Neural progenitor cell (in vitro differentiated cells): Measurements from ENCODE around the gene FALEC.

Experiments
- EZH2phosphoT487 ChIP-seq: fragments of 200-600 bp; sonication (generic); IDR thresholded peaks from 2 replicates; pipeline ENCODE4 v1.6.1; 2017; ENCODE audit warnings: antibody characterized with exemption
- TF ChIP-seq, protein P1 (sequence below): fragments of 200-600 bp; sonication (generic); IDR thresholded peaks from 2 replicates; pipeline ENCODE4 v1.5.1; 2017; ENCODE audit warnings: antibody characterized with exemption, mild to moderate bottlenecking

DNA sequence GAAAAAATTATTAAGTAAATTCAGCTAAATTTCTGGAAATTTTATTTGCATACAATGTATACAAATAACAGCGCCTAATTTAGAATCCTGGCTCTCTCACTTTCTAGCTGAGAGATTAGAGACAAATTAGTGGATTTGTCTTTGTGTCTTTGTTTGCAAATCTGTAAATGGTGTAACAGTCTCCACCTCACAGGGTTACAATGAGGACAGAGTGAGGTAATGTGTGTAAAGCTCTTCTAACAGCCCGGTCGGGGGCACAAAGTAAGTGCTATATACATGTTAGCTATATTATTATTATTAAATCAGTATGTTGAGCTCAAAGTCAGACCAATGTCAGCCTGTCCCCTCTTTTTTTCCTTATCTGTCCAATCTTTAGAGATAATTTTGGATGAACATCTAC, 28.7 kb downstream of the FALEC start:
- TF ChIP-seq, protein P1, sequence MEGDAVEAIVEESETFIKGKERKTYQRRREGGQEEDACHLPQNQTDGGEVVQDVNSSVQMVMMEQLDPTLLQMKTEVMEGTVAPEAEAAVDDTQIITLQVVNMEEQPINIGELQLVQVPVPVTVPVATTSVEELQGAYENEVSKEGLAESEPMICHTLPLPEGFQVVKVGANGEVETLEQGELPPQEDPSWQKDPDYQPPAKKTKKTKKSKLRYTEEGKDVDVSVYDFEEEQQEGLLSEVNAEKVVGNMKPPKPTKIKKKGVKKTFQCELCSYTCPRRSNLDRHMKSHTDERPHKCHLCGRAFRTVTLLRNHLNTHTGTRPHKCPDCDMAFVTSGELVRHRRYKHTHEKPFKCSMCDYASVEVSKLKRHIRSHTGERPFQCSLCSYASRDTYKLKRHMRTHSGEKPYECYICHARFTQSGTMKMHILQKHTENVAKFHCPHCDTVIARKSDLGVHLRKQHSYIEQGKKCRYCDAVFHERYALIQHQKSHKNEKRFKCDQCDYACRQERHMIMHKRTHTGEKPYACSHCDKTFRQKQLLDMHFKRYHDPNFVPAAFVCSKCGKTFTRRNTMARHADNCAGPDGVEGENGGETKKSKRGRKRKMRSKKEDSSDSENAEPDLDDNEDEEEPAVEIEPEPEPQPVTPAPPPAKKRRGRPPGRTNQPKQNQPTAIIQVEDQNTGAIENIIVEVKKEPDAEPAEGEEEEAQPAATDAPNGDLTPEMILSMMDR = no peak
- TF ChIP-seq EZH2phosphoT487 = no peak
